Vagina (tissue), 2 donors: ENCODE data around the gene TPCN2. TPM values are rescaled to one million over a fixed set of nuclear protein-coding genes. Genes with fewer than 3 reads are reported as not detected.

Source experiments
- DNase-seq, 2 donors: peaks; one replicate each; pipeline ENCODE4 v3.0.0-alpha.2; 2017; ENCODE audit errors: extremely low spot score in 2 of 2
- H3K27ac ChIP-seq: fragments of 200-600 bp; sonication (generic); one replicate; pipeline ENCODE4 v1.5.1; 2019
- H3K27me3 ChIP-seq: fragments of 200-600 bp; sonication (generic); one replicate; pipeline ENCODE4 v1.5.1; 2019
- H3K36me3 ChIP-seq, 2 donors: fragments of 200-600 bp; sonication (generic); one replicate each; pipeline ENCODE4 v1.5.1; 2017 to 2019
- H3K4me1 ChIP-seq: fragments of 200-600 bp; sonication (generic); one replicate; pipeline ENCODE4 v1.5.1; 2019
- H3K4me3 ChIP-seq, 2 donors: fragments of 200-600 bp; sonication (generic); 1 replicate in 1 of 2; 2 replicates in 1 of 2; pipeline ENCODE4 v1.5.1; 2016 to 2019
- H3K9me3 ChIP-seq: fragments of 200-600 bp; sonication (generic); one replicate; pipeline ENCODE4 v1.5.1; 2019
- POLR2A ChIP-seq, 2 donors: fragments of 450-650 bp; IDR thresholded peaks; one replicate each; pipeline ENCODE4 v1.6.1; 2017; ENCODE audit warnings: antibody characterized with exemption in 2 of 2, mild to moderate bottlenecking in 2 of 2, moderate library complexity in 2 of 2
- POLR2AphosphoS5 ChIP-seq, 2 donors: sonication (generic); formaldehyde crosslinking; IDR thresholded peaks; one replicate each; pipeline ENCODE4 v1.9.0; 2017; ENCODE audit warnings: antibody characterized with exemption in 2 of 2, mild to moderate bottlenecking in 2 of 2, low read depth in 1 of 2; ENCODE audit not compliant: insufficient read depth in 1 of 2
- intact Hi-C: fragments of 100-400 bp; cut with DNase I; formaldehyde crosslinking; loops from one replicate; pipeline ENCODE4 v1.15.1; 2023
- total RNA-seq: library from RNA; depleted of rRNA; stranded (reverse); fragments of >200 nt; gene quantifications from one replicate; pipeline ENCODE4 v1.2.3, GENCODE V29; 2016
- TF ChIP-seq, protein P1 (sequence below), 3 experiments: fragments of 450-650 bp in 2 of 3; fragments of 200-600 bp in 1 of 3; sonication (generic) in 1 of 3; IDR thresholded peaks; one replicate each; pipeline ENCODE4 v1.5.1; 2017 to 2019; ENCODE audit warnings: antibody characterized with exemption in 3 of 3, mild to moderate bottlenecking in 2 of 3, moderate library complexity in 2 of 3

TPCN2 gene
- total RNA-seq, 1 donor from 2014 or later, result 21.1 TPM

- Histone ChIP-seq H3K9me3 (no peaks in the 10 kb centered on the region), H3K27me3 (no peaks in the 10 kb centered on the region), H3K27ac (peak overlapping the region; percentile 97), H3K4me3 (peak overlapping the region in 1 of 2 donors; percentile 2), H3K4me1 (peaks cover 55% of the 10 kb centered on the region), H3K36me3 (peaks cover 0 to 5% of the 10 kb centered on the region in 2 donors)
- no peak for DNase-seq
- TF ChIP-seq POLR2AphosphoS5 (IDR thresholded peaks at IDR 0.05; ENCODE audit: insufficient read depth in 1 of 2, low read depth in 1 of 2), result no peak
- TF ChIP-seq, protein P1, sequence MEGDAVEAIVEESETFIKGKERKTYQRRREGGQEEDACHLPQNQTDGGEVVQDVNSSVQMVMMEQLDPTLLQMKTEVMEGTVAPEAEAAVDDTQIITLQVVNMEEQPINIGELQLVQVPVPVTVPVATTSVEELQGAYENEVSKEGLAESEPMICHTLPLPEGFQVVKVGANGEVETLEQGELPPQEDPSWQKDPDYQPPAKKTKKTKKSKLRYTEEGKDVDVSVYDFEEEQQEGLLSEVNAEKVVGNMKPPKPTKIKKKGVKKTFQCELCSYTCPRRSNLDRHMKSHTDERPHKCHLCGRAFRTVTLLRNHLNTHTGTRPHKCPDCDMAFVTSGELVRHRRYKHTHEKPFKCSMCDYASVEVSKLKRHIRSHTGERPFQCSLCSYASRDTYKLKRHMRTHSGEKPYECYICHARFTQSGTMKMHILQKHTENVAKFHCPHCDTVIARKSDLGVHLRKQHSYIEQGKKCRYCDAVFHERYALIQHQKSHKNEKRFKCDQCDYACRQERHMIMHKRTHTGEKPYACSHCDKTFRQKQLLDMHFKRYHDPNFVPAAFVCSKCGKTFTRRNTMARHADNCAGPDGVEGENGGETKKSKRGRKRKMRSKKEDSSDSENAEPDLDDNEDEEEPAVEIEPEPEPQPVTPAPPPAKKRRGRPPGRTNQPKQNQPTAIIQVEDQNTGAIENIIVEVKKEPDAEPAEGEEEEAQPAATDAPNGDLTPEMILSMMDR (IDR thresholded peaks at IDR 0.05), result no peak
- intact Hi-C loops, result no loop called here
These were observed 2.9 kb downstream of the TPCN2 start for GRCh38 chr11:69051381-69052342.

GRCh38 chr11:69052343-69053168 lies 3.8 kb downstream of the TPCN2 start:
- TF ChIP-seq POLR2AphosphoS5 (IDR thresholded peaks at IDR 0.05; ENCODE audit: insufficient read depth in 1 of 2, low read depth in 1 of 2), result no peak
- TF ChIP-seq POLR2A (IDR thresholded peaks at IDR 0.05), result no peak
- TF ChIP-seq, protein P1 (IDR thresholded peaks at IDR 0.05), result no peak
- no peak for DNase-seq
- H3K27me3 ChIP-seq, result no peaks in the 10 kb centered on the region
- no peaks in the 10 kb centered on the region for H3K9me3 ChIP-seq
- intact Hi-C loops, result no loop called here
- peak overlapping the region; percentile 97 for H3K27ac ChIP-seq
- H3K36me3 ChIP-seq, result peaks cover 0 to 9% of the 10 kb centered on the region in 2 donors
- H3K4me1 ChIP-seq, result peaks cover 55% of the 10 kb centered on the region
- H3K4me3 ChIP-seq, result peak overlapping the region in 1 of 2 donors; percentile 2

DNA sequence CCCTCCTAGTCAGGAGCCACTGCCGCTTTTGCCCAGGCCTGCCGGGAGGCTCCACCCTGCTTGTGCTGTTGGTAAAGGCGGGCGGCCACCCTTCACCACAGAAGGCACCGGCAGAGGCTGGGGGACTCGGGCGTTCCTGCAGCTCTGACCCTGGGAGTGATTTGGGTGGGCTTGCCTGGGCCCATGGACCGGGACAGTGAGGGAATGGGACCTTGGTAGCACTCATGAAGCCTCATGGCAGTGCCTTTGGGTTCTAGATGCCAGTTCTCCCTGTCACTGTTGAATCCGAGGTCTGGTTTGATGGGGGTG lies 4.4 kb downstream of the TPCN2 start:
- no peaks in the 10 kb centered on the region for H3K9me3 ChIP-seq

DNA sequence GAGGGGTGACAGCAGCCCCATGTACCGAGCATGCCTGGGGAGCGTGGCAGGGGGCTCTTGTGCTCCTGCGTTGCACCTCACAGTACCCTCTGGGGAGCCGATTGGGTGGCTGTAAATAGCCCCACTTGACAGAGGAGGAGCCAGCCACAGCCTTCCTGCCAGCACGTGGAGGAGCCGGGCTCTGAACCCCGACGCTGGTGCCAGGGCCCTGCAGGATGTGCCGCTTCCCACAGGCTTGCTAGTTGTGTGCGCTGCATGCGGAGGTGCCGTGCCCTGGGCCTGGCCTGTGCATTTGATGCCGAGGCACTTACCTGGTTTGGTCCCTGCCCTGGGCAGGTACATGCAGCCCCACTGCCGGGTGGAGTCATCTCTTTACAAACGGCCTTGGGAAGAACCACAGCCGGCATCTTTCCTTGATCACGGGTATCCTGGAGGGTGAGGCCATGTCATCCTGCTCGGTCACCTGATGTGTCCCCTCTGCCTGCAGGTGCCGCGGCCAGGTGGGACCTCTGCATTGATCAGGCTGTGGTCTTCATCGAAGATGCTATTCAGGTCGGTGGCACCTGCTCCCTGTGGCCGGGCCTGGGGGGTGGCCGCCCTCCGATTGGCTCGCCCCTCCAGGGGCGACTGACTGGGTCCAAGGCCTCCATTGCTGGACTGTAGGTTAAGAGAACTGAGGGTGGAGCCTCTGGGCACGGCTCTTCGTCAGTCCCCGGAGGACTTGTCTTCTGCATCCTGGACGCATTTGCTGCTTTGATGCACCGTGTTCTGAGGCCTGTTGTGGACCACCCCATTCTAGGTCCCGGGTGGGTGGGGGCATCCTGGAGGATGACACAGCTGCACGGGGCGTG lies 5.0 kb downstream of the TPCN2 start:
- intact Hi-C loops, result no loop called here
- Histone ChIP-seq H3K27ac (no peak overlapping the region), H3K4me1 (peaks cover 49% of the 10 kb centered on the region), H3K9me3 (no peaks in the 10 kb centered on the region), H3K27me3 (no peaks in the 10 kb centered on the region), H3K36me3 (peaks cover 0 to 16% of the 10 kb centered on the region in 2 donors), H3K4me3 (peak overlapping the region in 1 of 2 donors; percentile 2)
- DNase-seq, result no peak
- TF ChIP-seq, protein P1 (IDR thresholded peaks at IDR 0.05), result no peak
- no peak for TF ChIP-seq POLR2AphosphoS5 (IDR thresholded peaks at IDR 0.05; ENCODE audit: insufficient read depth in 1 of 2, low read depth in 1 of 2)
- no peak for TF ChIP-seq POLR2A (IDR thresholded peaks at IDR 0.05)

More for the DNA sequence above, 4.4 kb downstream of the TPCN2 start:
- no peak for DNase-seq
- TF ChIP-seq POLR2AphosphoS5 (IDR thresholded peaks at IDR 0.05; ENCODE audit: insufficient read depth in 1 of 2, low read depth in 1 of 2) (no peak), POLR2A (IDR thresholded peaks at IDR 0.05) (no peak)
- TF ChIP-seq, protein P1 (IDR thresholded peaks at IDR 0.05), result no peak
- intact Hi-C loops, result no loop called here
- Histone ChIP-seq H3K27me3 (no peaks in the 10 kb centered on the region), H3K36me3 (peaks cover 0 to 13% of the 10 kb centered on the region in 2 donors), H3K4me3 (peak overlapping the region in 1 of 2 donors; percentile 2), H3K27ac (peak overlapping the region; percentile 97), H3K4me1 (peaks cover 52% of the 10 kb centered on the region)
